Measurements from ENCODE around the gene CD6.

CD6 gene

GRCh38 chr11:61042537-61042936 lies 71.1 kb downstream of the CD6 start:
- TF ChIP-seq HDGF (IDR thresholded peaks at IDR 0.05; ENCODE audit: borderline replicate concordance) (no peak), SUZ12 (IDR thresholded peaks at IDR 0.05) (no peak), ELF4 (IDR thresholded peaks at IDR 0.05) (no peak), CTBP1 (IDR thresholded peaks at IDR 0.05; ENCODE audit: borderline replicate concordance) (no peak), SP1 (IDR thresholded peaks at IDR 0.05) (no peak), ZNF384 (IDR thresholded peaks at IDR 0.05) (no peak), TARDBP (IDR thresholded peaks at IDR 0.05) (no peak), PKNOX1 (IDR thresholded peaks at IDR 0.05) (no peak), BHLHE40 (IDR thresholded peaks at IDR 0.05; ENCODE audit: borderline replicate concordance) (no peak), ARNT (IDR thresholded peaks at IDR 0.05) (no peak), FOXK2 (IDR thresholded peaks at IDR 0.05) (no peak), FOXM1 (IDR thresholded peaks at IDR 0.05; ENCODE audit: borderline replicate concordance) (no peak), FOXA1 (IDR thresholded peaks at IDR 0.05) (no peak), NFRKB (IDR thresholded peaks at IDR 0.05) (no peak), L3MBTL2 (conservative IDR thresholded peaks at IDR 0.05) (no peak)
- POLR2A ChIA-PET: no interaction called here
- CTCF ChIA-PET: interaction anchor here (0.7 kb wide), 2 partner anchors 97 to 406 kb away, joined by 3 to 4 read pairs; no protein-coding TSS in a partner anchor
- no peak for DNase-seq (ENCODE audit: extremely low spot score)

GRCh38 chr11:61042961-61043540 lies 71.6 kb downstream of the CD6 start:
- POLR2A ChIA-PET: no interaction called here
- CTCF ChIA-PET: interaction anchor here (0.7 kb wide), 1 partner anchor 406 kb away, joined by 4 read pairs; no protein-coding TSS in a partner anchor
- DNase-seq (ENCODE audit: extremely low spot score): no peak
- no peak for TF ChIP-seq SP1 (IDR thresholded peaks at IDR 0.05)
- no peak for TF ChIP-seq ARNT (IDR thresholded peaks at IDR 0.05)
- no peak for TF ChIP-seq LEF1 (IDR thresholded peaks at IDR 0.05; ENCODE audit: borderline replicate concordance)
- TF ChIP-seq NFRKB (IDR thresholded peaks at IDR 0.05): no peak
- TF ChIP-seq CTBP1 (IDR thresholded peaks at IDR 0.05; ENCODE audit: borderline replicate concordance): no peak
- no peak for TF ChIP-seq ZNF384 (IDR thresholded peaks at IDR 0.05)
- no peak for TF ChIP-seq FOXA1 (IDR thresholded peaks at IDR 0.05)
- TF ChIP-seq TARDBP (IDR thresholded peaks at IDR 0.05): no peak
- TF ChIP-seq PKNOX1 (IDR thresholded peaks at IDR 0.05): no peak
- TF ChIP-seq BHLHE40 (IDR thresholded peaks at IDR 0.05; ENCODE audit: borderline replicate concordance): no peak
- no peak for TF ChIP-seq HDGF (IDR thresholded peaks at IDR 0.05; ENCODE audit: borderline replicate concordance)
- TF ChIP-seq ELF4 (IDR thresholded peaks at IDR 0.05): no peak
- TF ChIP-seq SUZ12 (IDR thresholded peaks at IDR 0.05): no peak
- TF ChIP-seq L3MBTL2 (conservative IDR thresholded peaks at IDR 0.05): no peak

GRCh38 chr11:61045271-61045670 lies 73.8 kb downstream of the CD6 start:
- TF ChIP-seq HDGF (IDR thresholded peaks at IDR 0.05; ENCODE audit: borderline replicate concordance) (no peak), L3MBTL2 (conservative IDR thresholded peaks at IDR 0.05) (no peak), FOXA1 (IDR thresholded peaks at IDR 0.05) (no peak), BHLHE40 (IDR thresholded peaks at IDR 0.05; ENCODE audit: borderline replicate concordance) (no peak), ARNT (IDR thresholded peaks at IDR 0.05) (no peak), SP1 (IDR thresholded peaks at IDR 0.05) (no peak), SUZ12 (IDR thresholded peaks at IDR 0.05) (no peak), TARDBP (IDR thresholded peaks at IDR 0.05) (no peak), ELF4 (IDR thresholded peaks at IDR 0.05) (no peak), ZNF384 (IDR thresholded peaks at IDR 0.05) (no peak), LEF1 (IDR thresholded peaks at IDR 0.05; ENCODE audit: borderline replicate concordance) (no peak), CTBP1 (IDR thresholded peaks at IDR 0.05; ENCODE audit: borderline replicate concordance) (no peak), FOXM1 (IDR thresholded peaks at IDR 0.05; ENCODE audit: borderline replicate concordance) (no peak), FOXK2 (IDR thresholded peaks at IDR 0.05) (no peak), NFRKB (IDR thresholded peaks at IDR 0.05) (no peak), PKNOX1 (IDR thresholded peaks at IDR 0.05) (no peak)
- no peak for DNase-seq (ENCODE audit: extremely low spot score)
- ChIA-PET CTCF (no interaction called here), POLR2A (no interaction called here)

- POLR2A ChIA-PET: no interaction called here
- CTCF ChIA-PET: no interaction called here
- TF ChIP-seq ELF4 (IDR thresholded peaks at IDR 0.05) (no peak), SUZ12 (IDR thresholded peaks at IDR 0.05) (no peak), LEF1 (IDR thresholded peaks at IDR 0.05; ENCODE audit: borderline replicate concordance) (no peak), FOXK2 (IDR thresholded peaks at IDR 0.05) (no peak), CTBP1 (IDR thresholded peaks at IDR 0.05; ENCODE audit: borderline replicate concordance) (no peak), BHLHE40 (IDR thresholded peaks at IDR 0.05; ENCODE audit: borderline replicate concordance) (no peak), SP1 (IDR thresholded peaks at IDR 0.05) (no peak)
- DNase-seq (ENCODE audit: extremely low spot score): no peak
These were observed 75.4 kb downstream of the CD6 start for GRCh38 chr11:61046833-61047232.

- CTCF ChIA-PET: no interaction called here
- POLR2A ChIA-PET: no interaction called here
- TF ChIP-seq PKNOX1 (IDR thresholded peaks at IDR 0.05) (no peak), LEF1 (IDR thresholded peaks at IDR 0.05; ENCODE audit: borderline replicate concordance) (no peak), ZNF384 (IDR thresholded peaks at IDR 0.05) (no peak), SUZ12 (IDR thresholded peaks at IDR 0.05) (no peak), ELF4 (IDR thresholded peaks at IDR 0.05) (no peak), SP1 (IDR thresholded peaks at IDR 0.05) (no peak), BHLHE40 (IDR thresholded peaks at IDR 0.05; ENCODE audit: borderline replicate concordance) (no peak), FOXM1 (IDR thresholded peaks at IDR 0.05; ENCODE audit: borderline replicate concordance) (no peak), FOXK2 (IDR thresholded peaks at IDR 0.05) (no peak), TARDBP (IDR thresholded peaks at IDR 0.05) (no peak), CTBP1 (IDR thresholded peaks at IDR 0.05; ENCODE audit: borderline replicate concordance) (no peak), FOXA1 (IDR thresholded peaks at IDR 0.05) (no peak), HDGF (IDR thresholded peaks at IDR 0.05; ENCODE audit: borderline replicate concordance) (no peak), L3MBTL2 (conservative IDR thresholded peaks at IDR 0.05) (no peak), ARNT (IDR thresholded peaks at IDR 0.05) (no peak), NFRKB (IDR thresholded peaks at IDR 0.05) (no peak)
- no peak for DNase-seq (ENCODE audit: extremely low spot score)
These were observed 77.0 kb downstream of the CD6 start for GRCh38 chr11:61048368-61049062.
